OCI-LY1 (cell line): Measurements from ENCODE around the gene DCC.

ENCODE experiments used
- EZH2 ChIP-seq: fragments of 200-600 bp; sonication (generic), shearing (Covaris generic); IDR thresholded peaks from 2 replicates; pipeline ENCODE4 v1.8.0; 2017; ENCODE audit warnings: borderline replicate concordance, mixed run types, mild to moderate bottlenecking, antibody characterized with exemption, low read length, moderate library complexity, mixed read lengths
- TF ChIP-seq, protein P1 (sequence below): fragments of 200-600 bp; sonication (generic), shearing (Covaris generic); IDR thresholded peaks from 2 replicates; pipeline ENCODE4 v1.5.1; 2017; ENCODE audit warnings: mild to moderate bottlenecking, antibody characterized with exemption, low read length, moderate library complexity, mixed read lengths

DNA sequence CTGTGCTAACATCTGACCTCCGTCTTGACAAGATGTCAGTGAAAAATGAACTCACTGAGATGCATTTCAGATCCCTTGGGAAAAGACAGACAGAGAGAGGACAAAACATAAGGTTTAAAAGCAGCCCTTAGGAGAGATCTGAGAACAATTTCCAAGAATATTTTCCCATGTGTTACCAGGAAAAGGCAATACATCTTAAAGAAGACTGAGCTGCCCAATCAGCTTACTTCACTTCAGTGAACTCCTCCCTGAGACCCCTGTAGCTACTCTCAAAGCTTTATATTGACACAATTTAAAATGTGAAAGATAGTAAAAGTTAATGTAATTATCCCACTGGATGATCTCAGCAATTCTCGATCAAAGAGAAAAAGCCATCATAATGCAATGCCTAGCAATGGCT is 505.0 kb downstream of the DCC start:
- TF ChIP-seq, protein P1, sequence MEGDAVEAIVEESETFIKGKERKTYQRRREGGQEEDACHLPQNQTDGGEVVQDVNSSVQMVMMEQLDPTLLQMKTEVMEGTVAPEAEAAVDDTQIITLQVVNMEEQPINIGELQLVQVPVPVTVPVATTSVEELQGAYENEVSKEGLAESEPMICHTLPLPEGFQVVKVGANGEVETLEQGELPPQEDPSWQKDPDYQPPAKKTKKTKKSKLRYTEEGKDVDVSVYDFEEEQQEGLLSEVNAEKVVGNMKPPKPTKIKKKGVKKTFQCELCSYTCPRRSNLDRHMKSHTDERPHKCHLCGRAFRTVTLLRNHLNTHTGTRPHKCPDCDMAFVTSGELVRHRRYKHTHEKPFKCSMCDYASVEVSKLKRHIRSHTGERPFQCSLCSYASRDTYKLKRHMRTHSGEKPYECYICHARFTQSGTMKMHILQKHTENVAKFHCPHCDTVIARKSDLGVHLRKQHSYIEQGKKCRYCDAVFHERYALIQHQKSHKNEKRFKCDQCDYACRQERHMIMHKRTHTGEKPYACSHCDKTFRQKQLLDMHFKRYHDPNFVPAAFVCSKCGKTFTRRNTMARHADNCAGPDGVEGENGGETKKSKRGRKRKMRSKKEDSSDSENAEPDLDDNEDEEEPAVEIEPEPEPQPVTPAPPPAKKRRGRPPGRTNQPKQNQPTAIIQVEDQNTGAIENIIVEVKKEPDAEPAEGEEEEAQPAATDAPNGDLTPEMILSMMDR: no peak
- no peak for TF ChIP-seq EZH2
